T-helper 2 cell treated with Interferon-gamma antibody and Interleukin-4, amounts not matched to agents 100 ng/mL and 5 ng/mL, for 36 hours (primary cell): ENCODE measurements around the gene NPHP1. TPM values are rescaled to one million over a fixed set of nuclear protein-coding genes. Genes with fewer than 3 reads are reported as not detected.

Source experiments
- total RNA-seq: library from RNA; stranded (reverse); gene quantifications from 2 replicates; pipeline ENCODE4 v1.2.3, GENCODE V29; 2022

The NPHP1 gene
- total RNA-seq, 1 donor from 2014 or later: not detected

Other genes with a start within 250 kb of the NPHP1 start
- not detected in 2 replicates for gene MALL, start 89.2 kb downstream of the NPHP1 start, total RNA-seq
- 35.9 and 42.5 TPM in 2 replicates for gene MTLN, start 7.5 kb upstream of the NPHP1 start, total RNA-seq